GM12801 (cell line): ENCODE measurements around the gene DIS3L2.

ENCODE experiments used
- TF ChIP-seq, protein P1 (sequence below): IDR thresholded peaks from one replicate; pipeline ENCODE4 v1.5.1; 2011; ENCODE audit warnings: control low read depth; ENCODE audit not compliant: insufficient read length; ENCODE audit errors: extremely low read depth

Gene DIS3L2

DNA sequence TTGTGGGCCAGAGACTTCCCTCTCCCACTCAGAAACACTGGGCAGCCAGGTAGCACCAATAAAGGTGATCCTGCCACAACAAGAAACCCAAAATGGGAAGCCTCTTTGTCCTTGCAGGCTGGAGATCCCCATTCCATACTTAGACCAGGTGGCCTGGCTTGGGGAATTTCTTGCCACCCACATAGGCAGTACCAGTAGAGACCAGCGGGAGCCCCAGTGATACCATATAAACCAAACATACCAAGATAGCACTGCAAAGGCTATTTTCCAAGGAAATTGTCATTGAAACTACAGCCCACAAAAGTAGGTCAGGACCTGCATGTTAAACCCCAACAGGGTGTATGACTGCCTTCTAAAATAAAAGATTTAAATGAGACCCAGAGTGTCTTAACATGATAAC, 171.6 kb downstream of the DIS3L2 start:
- TF ChIP-seq, protein P1, sequence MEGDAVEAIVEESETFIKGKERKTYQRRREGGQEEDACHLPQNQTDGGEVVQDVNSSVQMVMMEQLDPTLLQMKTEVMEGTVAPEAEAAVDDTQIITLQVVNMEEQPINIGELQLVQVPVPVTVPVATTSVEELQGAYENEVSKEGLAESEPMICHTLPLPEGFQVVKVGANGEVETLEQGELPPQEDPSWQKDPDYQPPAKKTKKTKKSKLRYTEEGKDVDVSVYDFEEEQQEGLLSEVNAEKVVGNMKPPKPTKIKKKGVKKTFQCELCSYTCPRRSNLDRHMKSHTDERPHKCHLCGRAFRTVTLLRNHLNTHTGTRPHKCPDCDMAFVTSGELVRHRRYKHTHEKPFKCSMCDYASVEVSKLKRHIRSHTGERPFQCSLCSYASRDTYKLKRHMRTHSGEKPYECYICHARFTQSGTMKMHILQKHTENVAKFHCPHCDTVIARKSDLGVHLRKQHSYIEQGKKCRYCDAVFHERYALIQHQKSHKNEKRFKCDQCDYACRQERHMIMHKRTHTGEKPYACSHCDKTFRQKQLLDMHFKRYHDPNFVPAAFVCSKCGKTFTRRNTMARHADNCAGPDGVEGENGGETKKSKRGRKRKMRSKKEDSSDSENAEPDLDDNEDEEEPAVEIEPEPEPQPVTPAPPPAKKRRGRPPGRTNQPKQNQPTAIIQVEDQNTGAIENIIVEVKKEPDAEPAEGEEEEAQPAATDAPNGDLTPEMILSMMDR, result no peak

- TF ChIP-seq, protein P1, result no peak
Observed at GRCh38 chr2:232134939-232135338, 173.4 kb downstream of the DIS3L2 start.

- TF ChIP-seq, protein P1, result no peak
Observed at GRCh38 chr2:232137356-232138147, 176.0 kb downstream of the DIS3L2 start.

GRCh38 chr2:232138441-232138840, 176.9 kb downstream of the DIS3L2 start:
- TF ChIP-seq, protein P1, result no peak

- TF ChIP-seq, protein P1, result no peak
Observed at GRCh38 chr2:232139171-232139594, 177.7 kb downstream of the DIS3L2 start.

DNA sequence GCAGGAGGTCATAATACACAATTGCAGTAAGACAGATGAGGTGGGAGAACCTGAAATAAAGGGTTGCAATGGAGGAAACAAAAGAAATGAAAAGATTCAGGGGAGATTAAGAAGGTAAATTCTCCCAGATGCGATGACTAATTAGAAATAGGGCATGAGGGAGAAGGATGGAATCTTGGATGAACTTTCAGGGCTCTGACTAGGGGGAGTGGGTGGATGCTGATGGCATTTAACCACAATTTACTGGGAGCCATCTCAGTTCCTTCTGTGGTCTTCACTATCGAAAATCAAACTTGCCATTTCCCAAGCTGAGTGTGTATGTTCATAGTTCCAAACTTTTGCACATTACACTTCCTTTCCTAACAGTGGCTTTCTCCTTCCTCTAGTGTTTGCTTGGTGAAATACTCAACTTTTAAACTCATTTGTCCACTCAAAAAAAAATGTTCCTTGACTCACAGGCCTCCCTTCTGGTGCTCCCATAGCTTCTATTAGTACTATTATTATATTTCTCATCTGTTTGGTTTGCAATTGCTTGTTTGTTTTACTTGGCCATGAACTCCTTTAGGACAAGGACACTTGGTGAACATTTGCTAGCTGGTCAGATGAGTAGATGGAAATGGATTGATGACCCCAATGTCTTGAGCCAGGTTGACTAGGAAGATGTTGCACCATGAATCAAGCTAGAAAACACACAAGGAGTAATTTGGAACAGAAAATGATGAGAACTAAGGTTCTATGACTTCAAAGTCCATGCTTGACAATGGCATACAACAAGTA, 178.5 kb downstream of the DIS3L2 start:
- TF ChIP-seq, protein P1, result no peak

GRCh38 chr2:232141591-232141990, 180.1 kb downstream of the DIS3L2 start:
- TF ChIP-seq, protein P1, result no peak
